NCI-H1694 (cell line): ENCODE results near the gene SLC17A5.
A peak's percentile ranks its signal among the peaks of the same experiment; 100 is the strongest.
"Not testable (repeated sequence)": the region's sequence is repeated elsewhere in the genome, so short reads cannot be mapped to it uniquely, and the experiment has no call there.

Experiments
- DNase-seq: peaks from one replicate; lab custom pipeline; 2025; lab: John Stamatoyannopoulos, UW

Gene SLC17A5

GRCh38 chr6:73653571-73654424, at the start of gene SLC17A5:
TSS of gene SLC17A5 (minus strand) at chr6:73653992. CDS start at chr6:73653886, 106 bp downstream.
- DNase-seq, result peak; percentile 62

GRCh38 chr6:73703466-73703865, 49.7 kb upstream of the SLC17A5 start:
- no peak for DNase-seq

- no peak for DNase-seq
These were observed 48.7 kb upstream of the SLC17A5 start for GRCh38 chr6:73702444-73702843.

- no peak for DNase-seq
These were observed 46.1 kb upstream of the SLC17A5 start for GRCh38 chr6:73699676-73700459.

- DNase-seq, result no peak
These were observed 43.3 kb upstream of the SLC17A5 start for GRCh38 chr6:73696966-73697655.

GRCh38 chr6:73695619-73696421, 42.0 kb upstream of the SLC17A5 start, which contains the start of gene CD109:
TSS of gene CD109 (plus strand) at chr6:73696203. CDS start at chr6:73696216, 13 bp downstream.
- DNase-seq, result no peak

- DNase-seq, result no peak
These were observed 41.1 kb upstream of the SLC17A5 start for GRCh38 chr6:73694711-73695411.

GRCh38 chr6:73691512-73691911, 37.7 kb upstream of the SLC17A5 start:
- DNase-seq, result no peak

GRCh38 chr6:73690056-73690455, 36.3 kb upstream of the SLC17A5 start:
- DNase-seq, result no peak

GRCh38 chr6:73688351-73688750, 34.6 kb upstream of the SLC17A5 start:
- DNase-seq, result no peak

- DNase-seq, result not testable (repeated sequence)
These were observed 29.8 kb upstream of the SLC17A5 start for GRCh38 chr6:73683574-73683973.

- DNase-seq, result no peak
These were observed 26.6 kb upstream of the SLC17A5 start for GRCh38 chr6:73680289-73680918.

- DNase-seq, result not testable (repeated sequence)
These were observed 26.1 kb upstream of the SLC17A5 start for GRCh38 chr6:73679846-73680245.

GRCh38 chr6:73679009-73679408, 25.2 kb upstream of the SLC17A5 start:
- no peak for DNase-seq

- no peak for DNase-seq
These were observed 21.8 kb upstream of the SLC17A5 start for GRCh38 chr6:73675466-73676098.

- DNase-seq, result no peak
These were observed 18.3 kb upstream of the SLC17A5 start for GRCh38 chr6:73671911-73672685.

GRCh38 chr6:73669005-73669404, 15.2 kb upstream of the SLC17A5 start:
- no peak for DNase-seq

GRCh38 chr6:73667798-73668197, 14.0 kb upstream of the SLC17A5 start:
- DNase-seq, result no peak

GRCh38 chr6:73666393-73666792, 12.6 kb upstream of the SLC17A5 start:
- no peak for DNase-seq
